Measurements from ENCODE around the gene FGD3. TPM values are rescaled to one million over a fixed set of nuclear protein-coding genes. Genes with fewer than 3 reads are reported as not detected.

FGD3 gene
- total and polyA plus RNA-seq, 2 donors (not counting 1 experiment from before 2014, with no cell fraction given) = 130 to 134 TPM

- Mint-ChIP-seq H3K27ac (no peak overlapping the region), H3K27me3 (peaks cover 51% of the 10 kb centered on the region), H3K4me1 (peaks cover under 1% of the 10 kb centered on the region), H3K9me3 (ENCODE audit: insufficient read depth) (no peaks in the 10 kb centered on the region), H3K4me3 (no peak overlapping the region)
- CTCF ChIA-PET = no interaction called here
- intact Hi-C loops (cut with micrococcal nuclease) = no loop called here
- Histone ChIP-seq H4K20me1 (ENCODE audit: control insufficient read depth, insufficient read depth, low read length, poor library complexity, severe bottlenecking) (no peaks in the 10 kb centered on the region), H3K36me3 (replicated peaks in 1 of 2; ENCODE audit: control extremely low read depth in 1 of 2, control insufficient read depth in 1 of 2, extremely low read depth in 1 of 2, insufficient read depth in 2 of 2, low read length in 1 of 2) (no peaks in the 10 kb centered on the region), H3K4me3 (ENCODE audit: control extremely low read depth in 1 of 5, extremely low read depth in 1 of 5, insufficient read depth in 1 of 5, low read depth in 2 of 5, low read length in 4 of 5) (no peak overlapping the region), H3K4me2 (replicated peaks; ENCODE audit: low read depth, low read length, poor library complexity, severe bottlenecking) (no peak overlapping the region), H3K79me2 (ENCODE audit: control insufficient read depth, insufficient read depth, low read length) (no peaks in the 10 kb centered on the region), H3K4me1 (ENCODE audit: control insufficient read depth in 2 of 2, insufficient read depth in 2 of 2, low read length in 2 of 2) (no peaks in the 10 kb centered on the region), H2AFZ (ENCODE audit: insufficient read depth, low read depth, low read length, poor library complexity, severe bottlenecking) (no peak overlapping the region), H3K27ac (ENCODE audit: low read length in 2 of 2) (no peak overlapping the region), H3K9me3 (ENCODE audit: control extremely low read depth in 1 of 3, control insufficient read depth in 2 of 3, insufficient read depth in 1 of 3, low read length in 2 of 3) (no peaks in the 10 kb centered on the region), H3K27me3 (replicated peaks in 1 of 4; ENCODE audit: control extremely low read depth in 1 of 4, control insufficient read depth in 3 of 4, insufficient read depth in 4 of 4, low read length in 3 of 4) (peaks cover 0 to 9% (median 8%) of the 10 kb centered on the region in 4 experiments), H3K9ac (ENCODE audit: low read length) (no peak overlapping the region)
- TF ChIP-seq EZH2 (IDR thresholded peaks at IDR 0.05; ENCODE audit: borderline replicate concordance, insufficient read depth, low read depth, low read length, poor library complexity, severe bottlenecking) (no peak), CTCF (IDR thresholded peaks at IDR 0.05) (no peak)
- DNase-seq (no peak), ATAC-seq (ENCODE audit: low read depth) (no peak)
- 96% methylated on average over 8 of the region's 11 CpGs for WGBS (ENCODE audit: insufficient coverage)
- POLR2A ChIA-PET = no interaction called here
Measured at GRCh38 chr9:92911511-92912475, 35.5 kb upstream of the FGD3 start.

DNA sequence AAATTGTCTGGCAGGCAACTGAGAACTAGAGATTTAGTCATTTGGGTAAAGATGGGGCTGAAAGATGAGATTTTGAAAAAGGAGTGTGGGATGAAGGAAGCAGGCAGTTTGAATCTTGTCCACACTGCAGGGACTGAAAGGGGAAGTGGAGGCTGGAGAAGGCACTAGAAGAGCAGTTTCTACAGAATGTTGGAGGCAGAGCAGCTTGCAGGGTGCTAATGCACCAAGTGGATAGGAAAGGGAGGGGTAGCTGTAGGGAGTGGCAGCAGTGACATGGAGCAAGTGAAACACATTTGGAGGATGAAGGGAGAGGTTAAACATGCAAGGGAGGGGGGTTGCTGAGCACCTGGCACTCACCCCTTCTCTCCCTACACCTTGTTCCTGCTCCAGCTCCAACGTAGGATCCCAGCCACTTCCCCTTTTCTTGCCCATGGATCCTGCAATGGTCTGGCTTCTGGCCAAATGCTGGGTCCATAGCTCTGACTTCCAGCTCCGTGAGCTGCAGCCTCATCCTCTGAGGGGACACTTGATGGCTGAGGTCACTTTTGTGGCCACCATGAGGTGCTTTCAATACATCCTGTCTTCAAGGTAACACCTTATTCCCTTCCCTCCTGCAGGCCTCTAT is 30.0 kb upstream of the FGD3 start:
- 23% methylated on average over 2 of the region's 2 CpGs for WGBS (ENCODE audit: insufficient coverage)

More for the DNA sequence above, 30.0 kb upstream of the FGD3 start:
- Histone ChIP-seq H2AFZ (ENCODE audit: insufficient read depth, low read depth, low read length, poor library complexity, severe bottlenecking) (no peak overlapping the region), H3K4me2 (replicated peaks; ENCODE audit: low read depth, low read length, poor library complexity, severe bottlenecking) (no peak overlapping the region), H3K79me2 (ENCODE audit: control insufficient read depth, insufficient read depth, low read length) (no peaks in the 10 kb centered on the region), H3K9ac (ENCODE audit: low read length) (no peak overlapping the region), H3K36me3 (replicated peaks in 1 of 2; ENCODE audit: control extremely low read depth in 1 of 2, control insufficient read depth in 1 of 2, extremely low read depth in 1 of 2, insufficient read depth in 2 of 2, low read length in 1 of 2) (no peaks in the 10 kb centered on the region), H3K27ac (ENCODE audit: low read length in 2 of 2) (no peak overlapping the region), H3K4me1 (ENCODE audit: control insufficient read depth in 2 of 2, insufficient read depth in 2 of 2, low read length in 2 of 2) (no peaks in the 10 kb centered on the region), H3K9me3 (ENCODE audit: control extremely low read depth in 1 of 3, control insufficient read depth in 2 of 3, insufficient read depth in 1 of 3, low read length in 2 of 3) (peaks cover 0 to 3% (median 0%) of the 10 kb centered on the region in 3 donors), H3K27me3 (replicated peaks in 1 of 4; ENCODE audit: control extremely low read depth in 1 of 4, control insufficient read depth in 3 of 4, insufficient read depth in 4 of 4, low read length in 3 of 4) (peaks cover 0 to 3% (median 0%) of the 10 kb centered on the region in 4 experiments), H3K4me3 (ENCODE audit: control extremely low read depth in 1 of 5, extremely low read depth in 1 of 5, insufficient read depth in 1 of 5, low read depth in 2 of 5, low read length in 4 of 5) (no peak overlapping the region), H4K20me1 (ENCODE audit: control insufficient read depth, insufficient read depth, low read length, poor library complexity, severe bottlenecking) (no peaks in the 10 kb centered on the region)
- Mint-ChIP-seq H3K27me3 (peaks cover 19% of the 10 kb centered on the region), H3K4me1 (peaks cover 11% of the 10 kb centered on the region), H3K9me3 (ENCODE audit: insufficient read depth) (no peaks in the 10 kb centered on the region), H3K27ac (no peak overlapping the region), H3K4me3 (no peak overlapping the region)
- TF ChIP-seq CTCF (IDR thresholded peaks at IDR 0.05) (no peak), EZH2 (IDR thresholded peaks at IDR 0.05; ENCODE audit: borderline replicate concordance, insufficient read depth, low read depth, low read length, poor library complexity, severe bottlenecking) (no peak)
- ChIA-PET CTCF (no interaction called here), POLR2A (no interaction called here)
- intact Hi-C loops (cut with micrococcal nuclease) = no loop called here
- ATAC-seq (ENCODE audit: low read depth) = no peak
- DNase-seq = no peak

Measured in B cell (primary cell).